Stimulated activated naive B cell treated with anti-CD40 and anti-IgM and Interleukin-4, amounts not matched to agents 10 μg/mL and 1 μg/mL and 100 μg/mL, for 72 hours (primary cell): Measurements from ENCODE around the gene DDX59.
A peak's percentile ranks its signal among the peaks of the same experiment; 100 is the strongest.
"Not testable (repeated sequence)": the region's sequence is repeated elsewhere in the genome, so short reads cannot be mapped to it uniquely, and the experiment has no call there.

Experiments used
- ATAC-seq, 2 donors: fragments of 150-1000 bp; cut with Tn5 transposase; replicated peaks; 2 replicates each; pipeline ENCODE4 v1.10.0; 2021; ENCODE audit warnings: moderate library complexity in 1 of 2
- DNase-seq: peaks from one replicate; pipeline ENCODE4 v3.0.0; 2021
- H3K27ac Mint-ChIP-seq: one replicate; pipeline ENCODE4 v1.8.0; 2022; ENCODE audit warnings: mild to moderate bottlenecking, mixed read lengths
- H3K27me3 Mint-ChIP-seq, 2 donors: one replicate each; pipeline ENCODE4 v1.8.0; 2022; ENCODE audit warnings: mixed read lengths in 2 of 2
- H3K36me3 Mint-ChIP-seq, 2 donors: one replicate each; pipeline ENCODE4 v1.8.0; 2022; ENCODE audit warnings: mixed read lengths in 2 of 2, mild to moderate bottlenecking in 1 of 2
- H3K4me1 Mint-ChIP-seq, 2 donors: one replicate each; pipeline ENCODE4 v1.8.0; 2022; ENCODE audit warnings: mixed read lengths in 2 of 2, mild to moderate bottlenecking in 1 of 2
- H3K4me3 Mint-ChIP-seq, 2 donors: one replicate each; pipeline ENCODE4 v1.8.0; 2022; ENCODE audit warnings: mild to moderate bottlenecking in 2 of 2, mixed read lengths in 2 of 2, moderate library complexity in 1 of 2
- H3K9me3 Mint-ChIP-seq, 2 donors: one replicate each; pipeline ENCODE4 v1.8.0; 2022; ENCODE audit warnings: mixed read lengths in 2 of 2, mild to moderate bottlenecking in 1 of 2

Gene DDX59

DNA sequence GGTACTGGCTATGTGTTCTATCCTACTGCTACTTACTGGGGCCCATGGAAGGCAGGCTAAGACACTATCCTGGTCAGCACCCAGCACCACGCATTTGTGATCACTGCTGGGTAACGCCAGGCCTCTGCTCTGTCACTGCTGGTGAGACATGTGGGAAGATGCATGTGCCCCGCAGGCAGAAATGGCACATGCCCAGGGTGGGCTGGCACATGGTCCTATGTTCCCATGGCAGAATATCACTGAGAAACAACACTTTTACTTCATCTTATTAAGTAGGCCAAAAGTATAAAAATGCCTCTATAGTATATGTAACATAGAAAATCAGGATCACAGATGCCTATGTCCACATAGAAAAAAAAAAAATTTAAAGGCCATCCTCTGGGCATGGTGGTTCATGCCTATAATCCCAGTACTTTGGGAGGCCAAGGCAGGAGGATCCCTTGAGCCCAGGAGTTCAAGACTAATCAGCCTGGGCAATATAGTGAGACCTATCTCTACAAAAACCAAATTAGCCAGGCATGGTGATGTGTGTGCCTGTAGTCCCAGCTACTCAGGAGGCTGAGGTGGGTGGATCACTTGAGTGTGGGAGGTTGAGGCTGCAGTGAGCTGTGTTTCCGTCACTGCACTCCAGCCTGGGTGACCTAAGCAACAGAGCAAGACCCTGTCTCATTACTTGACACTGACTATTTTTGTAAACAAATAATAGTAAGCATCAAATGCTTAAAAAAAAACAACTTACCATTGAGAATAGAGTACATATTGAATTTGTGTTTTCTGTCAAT lies 11.5 kb downstream of the DDX59 start:
- H3K4me1 Mint-ChIP-seq: peaks cover 22 to 27% of the 10 kb centered on the region in 2 donors
- H3K9me3 Mint-ChIP-seq: no peaks in the 10 kb centered on the region
- ATAC-seq (no peak), DNase-seq (no peak)
- H3K27ac Mint-ChIP-seq: no peak overlapping the region
- peaks cover 32 to 58% of the 10 kb centered on the region in 2 donors for H3K36me3 Mint-ChIP-seq
- H3K4me3 Mint-ChIP-seq: no peak overlapping the region
- no peaks in the 10 kb centered on the region for H3K27me3 Mint-ChIP-seq

DNA sequence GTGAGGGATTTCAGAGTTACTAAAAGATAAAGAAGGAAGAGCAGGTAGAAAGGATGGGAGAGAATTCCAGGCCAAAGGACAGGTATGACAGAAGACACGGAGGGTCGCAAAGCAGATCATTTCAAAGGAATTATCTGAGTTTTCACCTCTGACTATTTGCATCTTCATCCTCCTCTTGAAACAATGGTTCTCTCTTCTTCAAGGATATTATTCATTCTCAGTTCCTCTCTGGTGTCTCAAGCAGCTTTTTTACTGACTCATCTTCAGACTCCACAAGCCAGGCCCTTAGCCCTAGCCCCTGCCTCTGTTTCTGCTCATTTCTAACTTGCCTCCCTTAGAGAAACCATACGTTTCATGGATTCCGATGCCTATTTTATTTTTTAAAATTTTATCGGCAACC lies 15.0 kb downstream of the DDX59 start:
- peaks cover 23 to 42% of the 10 kb centered on the region in 2 donors for H3K36me3 Mint-ChIP-seq
- peaks cover 24 to 34% of the 10 kb centered on the region in 2 donors for H3K4me1 Mint-ChIP-seq
- no peak for DNase-seq
- H3K27me3 Mint-ChIP-seq: no peaks in the 10 kb centered on the region
- H3K27ac Mint-ChIP-seq: no peak overlapping the region
- no peaks in the 10 kb centered on the region for H3K9me3 Mint-ChIP-seq
- ATAC-seq: peak; percentile 96 to 97
- no peak overlapping the region for H3K4me3 Mint-ChIP-seq

DNA sequence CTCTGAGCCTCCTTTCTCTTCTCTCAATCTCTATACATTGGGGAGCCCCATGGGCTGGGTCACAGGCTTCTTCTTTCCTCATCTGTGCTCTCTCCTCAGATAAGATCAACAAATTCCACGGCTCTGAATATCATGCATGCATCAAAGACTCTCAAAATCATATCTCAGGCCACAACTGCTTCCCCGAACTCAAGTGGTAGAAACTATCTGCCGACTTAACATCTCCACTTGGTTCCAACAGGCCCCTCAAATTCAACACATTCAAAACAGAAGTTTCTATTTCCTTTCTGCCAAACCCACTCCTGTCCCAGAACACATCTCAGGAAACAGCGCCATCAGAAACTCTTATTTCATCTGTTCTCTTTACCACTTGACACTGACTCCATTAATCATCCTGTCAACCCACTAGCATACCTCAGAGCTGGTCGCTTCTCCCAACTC lies 16.7 kb downstream of the DDX59 start:
- DNase-seq: no peak
- peak; percentile 36 to 46 for ATAC-seq
- Mint-ChIP-seq H3K4me1 (peaks cover 24 to 34% of the 10 kb centered on the region in 2 donors), H3K27ac (peak overlapping the region; percentile 11), H3K27me3 (no peaks in the 10 kb centered on the region), H3K36me3 (peaks cover 24 to 38% of the 10 kb centered on the region in 2 donors), H3K9me3 (no peaks in the 10 kb centered on the region), H3K4me3 (peak overlapping the region in 1 of 2 donors; percentile 55)

DNA sequence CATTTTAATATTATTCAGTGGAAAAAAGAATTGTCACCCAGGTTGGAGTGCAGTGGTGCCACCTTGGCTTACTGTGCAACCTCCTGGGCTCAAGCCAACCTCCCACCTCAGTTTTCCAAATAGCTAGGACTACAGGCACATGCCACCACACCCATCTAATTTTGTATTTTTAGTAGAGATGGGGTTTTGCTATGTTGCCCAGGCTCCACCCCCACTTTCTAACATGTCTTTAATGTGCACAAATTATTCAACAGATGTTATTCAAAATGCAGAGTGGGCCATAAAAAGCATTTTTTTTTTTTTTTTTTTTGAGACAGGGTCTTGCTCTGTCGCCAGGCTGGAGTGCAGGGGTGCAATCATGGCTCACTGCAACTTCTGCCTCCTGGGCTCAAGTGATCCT lies 17.3 kb downstream of the DDX59 start:
- Mint-ChIP-seq H3K9me3 (no peaks in the 10 kb centered on the region), H3K27me3 (no peaks in the 10 kb centered on the region), H3K4me1 (peaks cover 24 to 34% of the 10 kb centered on the region in 2 donors), H3K4me3 (no peak overlapping the region), H3K36me3 (peaks cover 22 to 35% of the 10 kb centered on the region in 2 donors), H3K27ac (no peak overlapping the region)
- ATAC-seq (no peak), DNase-seq (no peak)

- Mint-ChIP-seq H3K4me3 (no peak overlapping the region), H3K4me1 (peaks cover 0 to 2% of the 10 kb centered on the region in 2 donors), H3K27ac (no peak overlapping the region), H3K36me3 (peaks cover 11 to 23% of the 10 kb centered on the region in 2 donors), H3K27me3 (no peaks in the 10 kb centered on the region), H3K9me3 (no peaks in the 10 kb centered on the region)
- no peak for ATAC-seq
- no peak for DNase-seq
Measured at GRCh38 chr1:200646515-200646914, 23.2 kb downstream of the DDX59 start.

DNA sequence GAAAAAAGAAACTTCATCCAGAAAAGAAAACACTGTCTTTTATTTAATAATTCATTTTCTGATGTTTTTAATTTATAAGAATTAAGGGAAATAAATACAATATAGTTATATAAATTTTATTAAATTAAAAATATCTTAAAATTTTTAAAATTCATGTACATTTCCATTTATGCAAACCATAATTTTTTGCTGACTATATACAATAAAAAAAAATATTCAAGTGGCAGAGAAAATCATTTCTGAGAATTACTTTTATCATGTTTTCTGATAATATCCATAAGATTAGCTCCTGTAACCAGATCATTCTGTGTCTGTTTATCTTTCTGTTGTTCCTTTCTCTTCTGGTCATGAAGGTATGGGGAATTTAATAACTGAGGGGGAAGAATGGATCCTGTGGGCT lies 25.7 kb downstream of the DDX59 start:
- ATAC-seq (no peak), DNase-seq (no peak)
- no peaks in the 10 kb centered on the region for H3K27me3 Mint-ChIP-seq
- no peak overlapping the region for H3K4me3 Mint-ChIP-seq
- H3K27ac Mint-ChIP-seq: no peak overlapping the region
- peaks cover 11 to 19% of the 10 kb centered on the region in 2 donors for H3K36me3 Mint-ChIP-seq
- no peaks in the 10 kb centered on the region for H3K9me3 Mint-ChIP-seq
- peaks cover 6 to 10% of the 10 kb centered on the region in 2 donors for H3K4me1 Mint-ChIP-seq

DNA sequence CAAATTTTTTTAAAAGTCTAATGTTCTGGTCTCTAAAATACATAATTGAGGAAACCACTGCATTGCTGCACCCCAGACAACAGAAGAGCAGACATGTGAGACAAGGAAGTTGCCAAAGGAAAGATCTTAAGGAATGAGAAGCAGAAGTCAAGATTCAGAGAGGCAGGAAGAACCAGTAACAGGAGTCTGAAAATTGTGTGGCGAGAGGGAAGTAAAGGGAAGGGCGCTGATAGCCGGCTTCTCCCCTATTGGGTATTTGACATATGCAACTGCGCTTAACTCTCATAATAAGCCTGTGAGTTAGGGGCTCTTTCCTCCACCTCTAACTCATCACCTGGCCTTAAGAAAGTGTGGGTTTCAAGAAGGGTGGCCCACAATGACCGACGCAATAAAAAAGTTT lies 27.2 kb downstream of the DDX59 start:
- peaks cover 6 to 10% of the 10 kb centered on the region in 2 donors for H3K4me1 Mint-ChIP-seq
- ATAC-seq: no peak
- no peaks in the 10 kb centered on the region for H3K27me3 Mint-ChIP-seq
- H3K4me3 Mint-ChIP-seq: no peak overlapping the region
- H3K9me3 Mint-ChIP-seq: no peaks in the 10 kb centered on the region
- H3K27ac Mint-ChIP-seq: no peak overlapping the region
- H3K36me3 Mint-ChIP-seq: peaks cover 11 to 24% of the 10 kb centered on the region in 2 donors
- no peak for DNase-seq

GRCh38 chr1:200640963-200641401 lies 28.7 kb downstream of the DDX59 start:
- no peaks in the 10 kb centered on the region for H3K9me3 Mint-ChIP-seq
- peaks cover 3 to 11% of the 10 kb centered on the region in 2 donors for H3K36me3 Mint-ChIP-seq
- H3K27ac Mint-ChIP-seq: no peak overlapping the region
- no peak overlapping the region for H3K4me3 Mint-ChIP-seq
- no peaks in the 10 kb centered on the region for H3K27me3 Mint-ChIP-seq
- H3K4me1 Mint-ChIP-seq: peaks cover 4 to 10% of the 10 kb centered on the region in 2 donors
- DNase-seq: no peak
- no peak for ATAC-seq

DNA sequence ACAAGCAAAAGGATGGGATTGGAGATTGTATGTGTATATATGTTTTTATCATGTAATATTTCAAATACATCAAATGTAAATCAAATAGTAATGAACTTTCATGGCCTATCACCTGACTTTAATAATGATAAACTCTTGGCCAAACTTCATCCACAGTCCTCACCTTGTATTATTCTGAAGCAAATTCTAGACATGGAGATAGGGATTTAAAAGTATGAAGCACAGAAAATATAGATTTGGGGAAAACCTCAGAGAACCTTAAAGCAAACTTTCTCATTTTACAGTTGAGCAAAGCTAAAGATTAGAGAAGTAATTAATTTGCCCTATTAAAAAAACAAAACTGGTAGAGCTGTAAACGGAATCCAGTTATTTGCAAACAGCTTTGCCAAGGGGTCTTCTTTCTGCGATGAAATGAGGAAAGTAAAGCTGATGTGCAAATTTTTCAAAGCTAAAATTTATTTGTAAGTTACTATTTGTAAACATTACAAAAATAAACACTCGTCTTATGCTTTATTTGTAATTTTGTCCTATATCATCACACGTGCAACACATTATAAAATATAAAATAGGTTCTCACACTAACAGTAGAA lies 29.2 kb downstream of the DDX59 start:
- Mint-ChIP-seq H3K4me3 (peak overlapping the region in 1 of 2 donors; percentile 26), H3K27ac (no peak overlapping the region), H3K27me3 (no peaks in the 10 kb centered on the region), H3K4me1 (peaks cover 4 to 10% of the 10 kb centered on the region in 2 donors), H3K9me3 (no peaks in the 10 kb centered on the region), H3K36me3 (peaks cover 2 to 10% of the 10 kb centered on the region in 2 donors)
- DNase-seq (no peak), ATAC-seq (no peak)

DNA sequence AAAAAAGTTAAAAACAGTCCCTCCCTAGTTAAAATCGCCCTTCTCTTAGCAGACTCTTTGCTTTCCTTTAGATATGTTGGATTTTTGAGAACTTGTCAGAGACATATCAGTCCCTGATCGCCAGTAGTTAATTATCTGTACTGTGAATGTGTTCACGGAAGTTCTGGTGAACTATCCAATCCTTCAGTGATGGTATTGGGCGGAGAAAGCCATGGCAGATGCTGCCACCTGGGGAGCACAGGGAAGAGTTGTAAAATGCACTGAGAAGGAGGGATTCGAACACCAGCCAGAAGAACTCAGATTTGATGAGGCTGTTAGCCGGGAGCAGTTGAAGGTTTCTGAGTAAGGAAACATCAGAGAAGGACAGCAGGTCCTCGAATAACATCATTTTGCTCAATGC lies 31.6 kb downstream of the DDX59 start:
- Mint-ChIP-seq H3K27ac (no peak overlapping the region), H3K36me3 (peaks cover 2 to 7% of the 10 kb centered on the region in 2 donors), H3K27me3 (no peaks in the 10 kb centered on the region), H3K4me1 (peaks cover 4 to 10% of the 10 kb centered on the region in 2 donors), H3K4me3 (no peak overlapping the region), H3K9me3 (no peaks in the 10 kb centered on the region)
- DNase-seq (no peak), ATAC-seq (no peak)

- Mint-ChIP-seq H3K4me3 (no peak overlapping the region), H3K9me3 (no peaks in the 10 kb centered on the region), H3K27ac (no peak overlapping the region), H3K4me1 (peaks cover 4 to 10% of the 10 kb centered on the region in 2 donors), H3K36me3 (peaks cover 2 to 7% of the 10 kb centered on the region in 2 donors), H3K27me3 (no peaks in the 10 kb centered on the region)
- ATAC-seq (no peak), DNase-seq (no peak)
Measured at GRCh38 chr1:200636681-200637080, 33.0 kb downstream of the DDX59 start.

DNA sequence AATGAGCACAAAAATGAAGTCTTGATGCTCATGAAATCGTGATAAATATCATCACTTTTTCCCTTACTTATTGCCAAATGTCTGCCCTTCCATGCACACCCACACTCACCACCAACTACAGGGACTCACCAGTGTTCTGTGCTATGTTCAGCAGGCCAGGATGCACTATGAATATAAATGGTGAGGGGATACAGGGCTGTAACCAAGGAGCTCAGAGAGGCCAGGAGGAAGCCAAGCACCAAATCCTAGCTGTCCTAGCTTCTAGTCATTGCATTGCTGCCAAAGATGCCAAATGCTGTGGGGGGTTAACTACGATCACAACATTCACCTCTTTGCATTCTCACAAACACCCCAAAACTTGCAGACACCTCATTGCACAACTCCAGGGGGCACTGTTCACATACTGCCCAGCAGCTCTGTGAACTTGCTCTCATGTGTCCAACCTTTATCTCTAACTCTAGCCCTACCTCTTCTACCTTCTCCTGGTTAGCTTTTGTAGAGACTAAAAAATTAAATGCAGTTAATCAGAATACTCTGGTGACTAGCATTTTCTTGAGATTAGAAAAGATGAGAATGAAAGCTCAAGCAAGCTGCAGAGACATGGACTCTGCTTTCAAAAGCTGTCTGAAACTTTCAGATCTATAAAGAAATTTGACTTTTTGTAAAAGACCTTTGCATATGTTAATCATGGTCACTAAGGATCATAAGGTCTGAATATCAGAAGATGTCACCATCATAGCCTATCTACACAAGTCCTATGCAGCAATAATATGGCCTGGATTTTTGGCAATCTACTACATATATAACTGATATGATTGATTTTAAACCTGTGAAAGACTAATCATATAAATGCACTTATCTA lies 35.2 kb downstream of the DDX59 start:
- ATAC-seq: no peak
- Mint-ChIP-seq H3K9me3 (no peaks in the 10 kb centered on the region), H3K4me3 (no peak overlapping the region), H3K36me3 (peaks cover 2 to 7% of the 10 kb centered on the region in 2 donors), H3K27me3 (peaks cover 0 to 2% of the 10 kb centered on the region in 2 donors), H3K27ac (no peak overlapping the region), H3K4me1 (peaks cover 1 to 2% of the 10 kb centered on the region in 2 donors)
- DNase-seq: no peak

DNA sequence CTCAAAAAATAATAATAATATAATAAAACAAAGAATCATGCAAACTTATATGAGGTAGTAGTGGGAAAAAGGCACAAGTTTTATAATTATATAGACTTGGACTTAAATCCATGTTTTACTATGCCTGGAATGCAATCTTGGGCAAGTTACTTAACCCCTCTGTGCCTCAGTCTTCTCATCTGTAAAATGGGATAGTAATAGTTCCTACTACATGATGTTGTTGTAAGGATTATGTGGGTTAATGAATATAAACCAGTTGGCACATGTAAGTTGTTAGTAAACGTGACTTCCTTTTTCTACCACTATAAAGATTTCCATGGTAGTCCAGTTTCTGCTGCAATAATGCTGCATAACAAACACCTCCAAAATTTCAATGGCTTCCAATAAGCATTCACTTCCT lies 38.3 kb downstream of the DDX59 start:
- ATAC-seq: no peak
- H3K9me3 Mint-ChIP-seq: no peaks in the 10 kb centered on the region
- peaks cover 21 to 22% of the 10 kb centered on the region in 2 donors for H3K4me1 Mint-ChIP-seq
- no peaks in the 10 kb centered on the region for H3K36me3 Mint-ChIP-seq
- H3K4me3 Mint-ChIP-seq: no peak overlapping the region
- no peak for DNase-seq
- peaks cover 0 to 4% of the 10 kb centered on the region in 2 donors for H3K27me3 Mint-ChIP-seq
- H3K27ac Mint-ChIP-seq: no peak overlapping the region

GRCh38 chr1:200630515-200630899 lies 39.2 kb downstream of the DDX59 start:
- not testable (repeated sequence) for ATAC-seq, H3K4me3 Mint-ChIP-seq, DNase-seq, H3K27ac Mint-ChIP-seq, H3K27me3 Mint-ChIP-seq, H3K36me3 Mint-ChIP-seq, H3K9me3 Mint-ChIP-seq
- H3K4me1 Mint-ChIP-seq: peaks cover 21 to 22% of the 10 kb centered on the region in 2 donors
